Muscle of back (tissue), 11 donors: ENCODE results near the gene ATG10. TPM values are rescaled to one million over a fixed set of nuclear protein-coding genes. Genes with fewer than 3 reads are reported as not detected.
A peak's percentile ranks its signal among the peaks of the same experiment; 100 is the strongest.

Experiments
- DNase-seq, 3 donors: peaks; one replicate each; pipeline versions ENCODE4 v3.0.0 to v3.0.0-alpha.2; 2013
- polyA plus RNA-seq, 10 donors: library from polyadenylated mRNA; unstranded; fragments of 120-200 nt; gene quantifications; one replicate each; pipeline ENCODE4 v1.2.1, GENCODE V29; 2013; ENCODE audit not compliant: insufficient read length in 10 of 10

Gene ATG10
- polyA plus RNA-seq, 10 donors: 6.3 to 12.5 (median 9.5) TPM

- no peak for DNase-seq
These were observed 302.8 kb downstream of the ATG10 start for GRCh38 chr5:82274343-82275211.

GRCh38 chr5:82275216-82275664 is 303.4 kb downstream of the ATG10 start:
- DNase-seq: no peak

GRCh38 chr5:82276800-82277612 is 305.2 kb downstream of the ATG10 start:
- no peak for DNase-seq

- no peak for DNase-seq
These were observed 305.8 kb downstream of the ATG10 start for GRCh38 chr5:82277613-82277986.

- peak; percentile 95 to 98 (median 95) for DNase-seq
These were observed 306.3 kb downstream of the ATG10 start, which contains the start of gene RPS23 for GRCh38 chr5:82277987-82278710. RPS23 (minus strand) TSS chr5:82278354; CDS start chr5:82278323, 31 bp downstream.

- no peak for DNase-seq
These were observed 307.0 kb downstream of the ATG10 start for GRCh38 chr5:82278711-82279370.

GRCh38 chr5:82283893-82284292 is 312.1 kb downstream of the ATG10 start:
- no peak for DNase-seq

GRCh38 chr5:82285206-82285605 is 313.4 kb downstream of the ATG10 start:
- DNase-seq: no peak

- DNase-seq: no peak
These were observed 315.8 kb downstream of the ATG10 start for GRCh38 chr5:82287625-82288024.

GRCh38 chr5:82290005-82290404 is 318.2 kb downstream of the ATG10 start:
- DNase-seq: no peak

- no peak for DNase-seq
These were observed 319.1 kb downstream of the ATG10 start for GRCh38 chr5:82290908-82291307.

GRCh38 chr5:82291420-82291819 is 319.6 kb downstream of the ATG10 start:
- no peak for DNase-seq

GRCh38 chr5:82295144-82295543 is 323.3 kb downstream of the ATG10 start:
- no peak for DNase-seq

GRCh38 chr5:82295959-82296531 is 324.2 kb downstream of the ATG10 start:
- DNase-seq: no peak

GRCh38 chr5:82296929-82297328 is 325.1 kb downstream of the ATG10 start:
- DNase-seq: no peak

GRCh38 chr5:82297711-82298110 is 325.9 kb downstream of the ATG10 start:
- no peak for DNase-seq

GRCh38 chr5:82298668-82299067 is 326.8 kb downstream of the ATG10 start:
- no peak for DNase-seq

- no peak for DNase-seq
These were observed 329.4 kb downstream of the ATG10 start for GRCh38 chr5:82301190-82301589.
